Measurements from ENCODE around the gene OSER1.

Gene OSER1

DNA sequence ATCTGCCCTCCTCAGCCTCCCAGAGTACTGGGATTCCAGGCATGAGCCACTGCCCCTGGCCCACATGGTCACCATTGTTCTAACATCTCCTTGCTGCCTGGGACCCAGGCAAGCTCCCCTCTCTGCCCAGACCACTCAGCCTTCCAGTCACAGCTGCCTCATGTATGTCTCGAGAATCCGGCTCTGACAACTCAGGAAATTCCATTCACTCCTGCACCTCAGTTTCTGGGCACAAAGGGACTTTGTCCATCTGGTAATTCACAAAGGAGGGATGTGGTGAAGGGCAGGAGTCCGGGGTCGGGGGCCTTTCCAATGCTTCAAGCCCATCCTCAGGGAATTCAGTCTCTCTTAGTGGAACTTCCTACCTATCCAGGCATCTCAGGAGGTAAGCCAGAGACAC is 64.3 kb downstream of the OSER1 start:
- POLR2A ChIA-PET = interaction anchor here (0.9 kb wide), 1 partner anchor 41 kb away, joined by 3 read pairs; no protein-coding TSS in a partner anchor

More for the DNA sequence above, 64.3 kb downstream of the OSER1 start:
- CTCF ChIA-PET = interaction anchor here (1.4 kb wide), 1 partner anchor 29 kb away, joined by 5 read pairs; no protein-coding TSS in a partner anchor
- no peak overlapping the region for H3K4me3 ChIP-seq (ENCODE audit: low read depth, low read length)
- TF ChIP-seq, protein P1, sequence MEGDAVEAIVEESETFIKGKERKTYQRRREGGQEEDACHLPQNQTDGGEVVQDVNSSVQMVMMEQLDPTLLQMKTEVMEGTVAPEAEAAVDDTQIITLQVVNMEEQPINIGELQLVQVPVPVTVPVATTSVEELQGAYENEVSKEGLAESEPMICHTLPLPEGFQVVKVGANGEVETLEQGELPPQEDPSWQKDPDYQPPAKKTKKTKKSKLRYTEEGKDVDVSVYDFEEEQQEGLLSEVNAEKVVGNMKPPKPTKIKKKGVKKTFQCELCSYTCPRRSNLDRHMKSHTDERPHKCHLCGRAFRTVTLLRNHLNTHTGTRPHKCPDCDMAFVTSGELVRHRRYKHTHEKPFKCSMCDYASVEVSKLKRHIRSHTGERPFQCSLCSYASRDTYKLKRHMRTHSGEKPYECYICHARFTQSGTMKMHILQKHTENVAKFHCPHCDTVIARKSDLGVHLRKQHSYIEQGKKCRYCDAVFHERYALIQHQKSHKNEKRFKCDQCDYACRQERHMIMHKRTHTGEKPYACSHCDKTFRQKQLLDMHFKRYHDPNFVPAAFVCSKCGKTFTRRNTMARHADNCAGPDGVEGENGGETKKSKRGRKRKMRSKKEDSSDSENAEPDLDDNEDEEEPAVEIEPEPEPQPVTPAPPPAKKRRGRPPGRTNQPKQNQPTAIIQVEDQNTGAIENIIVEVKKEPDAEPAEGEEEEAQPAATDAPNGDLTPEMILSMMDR (IDR thresholded peaks at IDR 0.05; ENCODE audit: insufficient read depth, low read length, missing control alignments) = no peak
- DNase-seq (ENCODE audit: low read depth, low spot score) = no peak

Measured in AG04449 (cell line).